HepG2 (cell line): Measurements from ENCODE around the gene STK40. TPM values are rescaled to one million over a fixed set of nuclear protein-coding genes. Genes with fewer than 3 reads are reported as not detected.

Experiments
- CREBL2 ChIP-seq: sonication (generic); formaldehyde crosslinking; IDR thresholded peaks from 2 replicates; pipeline ENCODE4 v1.8.1; 2023; ENCODE audit warnings: missing genetic modification reagents, mild to moderate bottlenecking, borderline replicate concordance
- EED ChIP-seq: sonication (generic); formaldehyde crosslinking; IDR thresholded peaks from 2 replicates; pipeline ENCODE4 v1.5.0; 2020; ENCODE audit warnings: mild to moderate bottlenecking, missing genetic modification reagents
- FIP1L1 ChIP-seq: fragments of 200-400 bp; formaldehyde crosslinking; IDR thresholded peaks from 2 replicates; pipeline ENCODE4 v1.6.1; 2018; ENCODE audit warnings: low read depth, mild to moderate bottlenecking, low read length, moderate library complexity, borderline replicate concordance; ENCODE audit not compliant: insufficient read depth
- GABPB1 ChIP-seq: IDR thresholded peaks from 2 replicates; pipeline ENCODE4 v1.6.1; 2016; ENCODE audit warnings: mild to moderate bottlenecking, missing genetic modification reagents, moderate library complexity, missing compliant biosample characterization
- GLMP ChIP-seq: sonication (generic); formaldehyde crosslinking; IDR thresholded peaks from 2 replicates; pipeline ENCODE4 v1.9.0; 2021; ENCODE audit warnings: missing genetic modification reagents, mild to moderate bottlenecking, borderline replicate concordance
- KDM2A ChIP-seq: sonication (generic); formaldehyde crosslinking; IDR thresholded peaks from 2 replicates; pipeline ENCODE4 v1.4.0; 2020; ENCODE audit warnings: low read depth, missing genetic modification reagents, borderline replicate concordance
- KMT2B ChIP-seq: IDR thresholded peaks from 2 replicates; pipeline ENCODE4 v1.6.1; 2016; ENCODE audit warnings: missing genetic modification reagents, missing compliant biosample characterization
- MTERF4 ChIP-seq: sonication (generic); formaldehyde crosslinking; IDR thresholded peaks from 2 replicates; pipeline ENCODE4 v1.8.0; 2023; ENCODE audit warnings: mild to moderate bottlenecking, missing genetic modification reagents
- PAX8 ChIP-seq: sonication (generic); formaldehyde crosslinking; IDR thresholded peaks from 2 replicates; pipeline ENCODE4 v1.8.0; 2022; ENCODE audit warnings: mild to moderate bottlenecking, missing genetic modification reagents, borderline replicate concordance
- PHF8 ChIP-seq: sonication (generic); formaldehyde crosslinking; IDR thresholded peaks from 2 replicates; pipeline ENCODE4 v1.5.0; 2020; ENCODE audit warnings: missing genetic modification reagents
- RBAK ChIP-seq: sonication (generic); formaldehyde crosslinking; IDR thresholded peaks from 2 replicates; pipeline ENCODE4 v1.5.1; 2020; ENCODE audit warnings: mild to moderate bottlenecking, missing genetic modification reagents
- SIN3B ChIP-seq: fragments of 150-350 bp; IDR thresholded peaks from 2 replicates; pipeline ENCODE4 v1.6.1; 2014; ENCODE audit warnings: low read length
- STAG1 ChIP-seq: sonication (generic); formaldehyde crosslinking; IDR thresholded peaks from 2 replicates; pipeline ENCODE4 v1.4.0; 2020; ENCODE audit warnings: missing genetic modification reagents
- ZNF251 ChIP-seq: sonication (generic); formaldehyde crosslinking; IDR thresholded peaks from 2 replicates; pipeline ENCODE4 v1.9.0; 2021; ENCODE audit warnings: mild to moderate bottlenecking, missing genetic modification reagents
- ZNF260 ChIP-seq: sonication (generic); formaldehyde crosslinking; IDR thresholded peaks from 2 replicates; pipeline ENCODE4 v1.4.0; 2020; ENCODE audit warnings: missing genetic modification reagents, low read depth, mild to moderate bottlenecking, borderline replicate concordance
- ZNF510 ChIP-seq: sonication (generic); formaldehyde crosslinking; IDR thresholded peaks from 2 replicates; pipeline ENCODE4 v1.4.0; 2020; ENCODE audit warnings: low read depth, mild to moderate bottlenecking, missing genetic modification reagents
- ZNF629 ChIP-seq: sonication (generic); formaldehyde crosslinking; conservative IDR thresholded peaks from 2 replicates; pipeline ENCODE4 v1.5.0; 2020; ENCODE audit warnings: missing genetic modification reagents
- ZNF749 ChIP-seq: sonication (generic); formaldehyde crosslinking; IDR thresholded peaks from 2 replicates; pipeline ENCODE4 v1.8.0; 2022; ENCODE audit warnings: mild to moderate bottlenecking, missing genetic modification reagents, moderate library complexity, borderline replicate concordance
- ZNF772 ChIP-seq: sonication (generic); formaldehyde crosslinking; IDR thresholded peaks from 2 replicates; pipeline ENCODE4 v1.5.0; 2020; ENCODE audit warnings: mild to moderate bottlenecking, missing genetic modification reagents
- ZNF790 ChIP-seq: sonication (generic); formaldehyde crosslinking; IDR thresholded peaks from 2 replicates; pipeline ENCODE4 v1.8.0; 2022; ENCODE audit warnings: missing genetic modification reagents, mild to moderate bottlenecking, borderline replicate concordance
- polyA plus RNA-seq, 8 experiments: library from polyadenylated mRNA; depleted of rRNA in 3 of 8; stranded (reverse) in 7 of 8; unstranded in 1 of 8; fragments of >200 nt; fragmentation: Illumina TruSeq in 4 of 8; extraction: Trizol in 4 of 8; gene quantifications; 2 replicates each; pipeline versions ENCODE4 v1.2.1 to v1.2.3, GENCODE V29; 2011 to 2016; ENCODE audit warnings: low read depth in 4 of 8, missing spikeins in 1 of 8, mixed read lengths in 1 of 8; ENCODE audit not compliant: insufficient read depth in 1 of 8
- total RNA-seq, 5 experiments: library from RNA; depleted of rRNA; stranded (reverse); fragments of >200 nt; fragmentation: Illumina TruSeq; extraction: Trizol; gene quantifications; 2 replicates each; pipeline ENCODE4 v1.2.3, GENCODE V29; 2016; ENCODE audit warnings: low read depth in 1 of 5
- TF ChIP-seq, protein P1 (sequence below): sonication (generic); formaldehyde crosslinking; IDR thresholded peaks from 2 replicates; pipeline ENCODE4 v1.4.0; 2020; ENCODE audit warnings: missing genetic modification reagents, borderline replicate concordance

STK40 gene
- total and polyA plus RNA-seq, 2 of the 13 experiments (the other 11 are each of a cell fraction or from before 2014, with no cell fraction given) = 33.8 to 35.1 TPM

- TF ChIP-seq ZNF629 = 0 out of 2 replicates have a peak, but pooled peaks have one; percentile 5
- TF ChIP-seq ZNF260 = no peak
- TF ChIP-seq ZNF790 (CRISPR knock-in tag) = peak; percentile 8; the same call in 1 of the 2 replicates
- TF ChIP-seq ZNF510 (CRISPR knock-in tag) = 0 out of 2 replicates have a peak, but pooled peaks have one; percentile 49
- TF ChIP-seq GLMP (CRISPR knock-in tag) = no peak
- no peak for TF ChIP-seq CREBL2
- peak; percentile 59; the same call in 1 of the 2 replicates for TF ChIP-seq GABPB1 (CRISPR knock-in tag)
- peak; percentile 82 for TF ChIP-seq PHF8 (CRISPR knock-in tag)
- TF ChIP-seq ZNF749 (CRISPR knock-in tag) = no peak; the same call in 1 of the 2 replicates
- TF ChIP-seq, protein P1, sequence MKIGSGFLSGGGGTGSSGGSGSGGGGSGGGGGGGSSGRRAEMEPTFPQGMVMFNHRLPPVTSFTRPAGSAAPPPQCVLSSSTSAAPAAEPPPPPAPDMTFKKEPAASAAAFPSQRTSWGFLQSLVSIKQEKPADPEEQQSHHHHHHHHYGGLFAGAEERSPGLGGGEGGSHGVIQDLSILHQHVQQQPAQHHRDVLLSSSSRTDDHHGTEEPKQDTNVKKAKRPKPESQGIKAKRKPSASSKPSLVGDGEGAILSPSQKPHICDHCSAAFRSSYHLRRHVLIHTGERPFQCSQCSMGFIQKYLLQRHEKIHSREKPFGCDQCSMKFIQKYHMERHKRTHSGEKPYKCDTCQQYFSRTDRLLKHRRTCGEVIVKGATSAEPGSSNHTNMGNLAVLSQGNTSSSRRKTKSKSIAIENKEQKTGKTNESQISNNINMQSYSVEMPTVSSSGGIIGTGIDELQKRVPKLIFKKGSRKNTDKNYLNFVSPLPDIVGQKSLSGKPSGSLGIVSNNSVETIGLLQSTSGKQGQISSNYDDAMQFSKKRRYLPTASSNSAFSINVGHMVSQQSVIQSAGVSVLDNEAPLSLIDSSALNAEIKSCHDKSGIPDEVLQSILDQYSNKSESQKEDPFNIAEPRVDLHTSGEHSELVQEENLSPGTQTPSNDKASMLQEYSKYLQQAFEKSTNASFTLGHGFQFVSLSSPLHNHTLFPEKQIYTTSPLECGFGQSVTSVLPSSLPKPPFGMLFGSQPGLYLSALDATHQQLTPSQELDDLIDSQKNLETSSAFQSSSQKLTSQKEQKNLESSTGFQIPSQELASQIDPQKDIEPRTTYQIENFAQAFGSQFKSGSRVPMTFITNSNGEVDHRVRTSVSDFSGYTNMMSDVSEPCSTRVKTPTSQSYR (CRISPR knock-in tag) = peak; percentile 36; the same call in 1 of the 2 replicates
- peak; percentile 41; the same call in 1 of the 2 replicates for TF ChIP-seq EED
- no peak for TF ChIP-seq PAX8 (CRISPR knock-in tag)
- TF ChIP-seq ZNF251 (CRISPR knock-in tag) = 0 out of 2 replicates have a peak, but pooled peaks have one; percentile 46
- no peak for TF ChIP-seq MTERF4 (CRISPR knock-in tag)
- peak; percentile 59 for TF ChIP-seq KMT2B
- TF ChIP-seq ZNF772 (CRISPR knock-in tag) = peak; percentile 75; the same call in 1 of the 2 replicates
- peak; percentile 19; the same call in 1 of the 2 replicates for TF ChIP-seq STAG1 (CRISPR knock-in tag)
- TF ChIP-seq RBAK (CRISPR knock-in tag) = no peak
- 0 out of 2 replicates have a peak, but pooled peaks have one; percentile 3 for TF ChIP-seq KDM2A (CRISPR knock-in tag)
- no peak for TF ChIP-seq FIP1L1
- TF ChIP-seq SIN3B = no peak
Measured at GRCh38 chr1:36306902-36307456, 78.7 kb downstream of the STK40 start (continued).
